Mesendoderm (in vitro differentiated cells): ENCODE data around the gene PAAF1.

Source experiments
- DNase-seq: peaks from one replicate; pipeline ENCODE4 v3.0.0; 2013
- H2AK5ac ChIP-seq: 2 replicates; pipeline ENCODE4 v1.6.1; 2013; ENCODE audit warnings: low read length, inconsistent platforms
- H2BK120ac ChIP-seq: 2 replicates; pipeline ENCODE4 v1.6.1; 2013; ENCODE audit warnings: low read depth, mild to moderate bottlenecking, low read length, moderate library complexity, mixed read lengths
- H2BK15ac ChIP-seq: replicated peaks from 2 replicates; pipeline ENCODE4 v1.6.1; 2013; ENCODE audit warnings: low read depth, mild to moderate bottlenecking, moderate library complexity
- H2BK5ac ChIP-seq: 2 replicates; pipeline ENCODE4 v1.6.1; 2013; ENCODE audit warnings: low read length, inconsistent platforms
- H3K18ac ChIP-seq: 2 replicates; pipeline ENCODE4 v1.6.1; 2013; ENCODE audit warnings: mild to moderate bottlenecking, low read length, mixed read lengths
- H3K23ac ChIP-seq: one replicate; pipeline ENCODE4 v1.6.1; 2013; ENCODE audit warnings: low read length
- H3K27ac ChIP-seq: 2 replicates; pipeline ENCODE4 v1.5.1; 2013; ENCODE audit warnings: low read depth, mild to moderate bottlenecking, inconsistent platforms, low read length, moderate library complexity
- H3K27me3 ChIP-seq: 2 replicates; pipeline ENCODE4 v1.6.1; 2013; ENCODE audit warnings: low read length, control low read depth, mild to moderate bottlenecking, inconsistent platforms; ENCODE audit not compliant: insufficient read depth, poor library complexity
- H3K36me3 ChIP-seq: 2 replicates; pipeline ENCODE4 v1.6.1; 2013; ENCODE audit warnings: low read length, inconsistent platforms; ENCODE audit not compliant: control insufficient read depth, insufficient read depth
- H3K4ac ChIP-seq: one replicate; pipeline ENCODE4 v1.6.1; 2013; ENCODE audit warnings: low read depth, mild to moderate bottlenecking, low read length, moderate library complexity
- H3K4me1 ChIP-seq: 2 replicates; pipeline ENCODE4 v1.6.1; 2013; ENCODE audit warnings: low read depth, low read length, inconsistent platforms; ENCODE audit not compliant: control insufficient read depth
- H3K4me2 ChIP-seq: 2 replicates; pipeline ENCODE4 v1.6.1; 2013; ENCODE audit warnings: low read length
- H3K4me3 ChIP-seq: 2 replicates; pipeline ENCODE4 v1.5.1; 2013; ENCODE audit warnings: mild to moderate bottlenecking, low read length
- H3K56ac ChIP-seq: one replicate; pipeline ENCODE4 v1.6.1; 2013; ENCODE audit warnings: low read length
- H3K79me1 ChIP-seq: 2 replicates; pipeline ENCODE4 v1.6.1; 2013; ENCODE audit warnings: low read length, inconsistent platforms
- H3K79me2 ChIP-seq: 2 replicates; pipeline ENCODE4 v1.6.1; 2013; ENCODE audit warnings: mild to moderate bottlenecking, low read length; ENCODE audit not compliant: control insufficient read depth, insufficient read depth
- H3K9ac ChIP-seq: 2 replicates; pipeline ENCODE4 v1.6.1; 2013; ENCODE audit warnings: low read length, inconsistent platforms
- H4K5ac ChIP-seq: one replicate; pipeline ENCODE4 v1.6.1; 2013; ENCODE audit warnings: low read length
- H4K8ac ChIP-seq: one replicate; pipeline ENCODE4 v1.6.1; 2013; ENCODE audit warnings: low read depth, mild to moderate bottlenecking, control low read depth, low read length, moderate library complexity
- WGBS: extraction: QIAGEN DNeasy Blood & Tissue Kit; methylation state at CpG from one replicate; pipeline ENCODE4 v1.1.7; 2013; ENCODE audit warnings: low lambda C conversion rate, missing lambda C conversion rate; ENCODE audit not compliant: insufficient coverage; ENCODE audit errors: extremely low coverage; 5-methylcytosine and 5-hydroxymethylcytosine counted together

PAAF1 gene

GRCh38 chr11:73888244-73888643, 11.4 kb downstream of the PAAF1 start:
- no peak overlapping the region for H3K18ac ChIP-seq
- no peak overlapping the region for H2BK120ac ChIP-seq
- no peak overlapping the region for H2AK5ac ChIP-seq
- H2BK15ac ChIP-seq: no peak overlapping the region
- no peak overlapping the region for H4K8ac ChIP-seq
- H3K4me1 ChIP-seq: no peaks in the 10 kb centered on the region
- no peak for DNase-seq
- H2BK5ac ChIP-seq: no peak overlapping the region
- WGBS: no CpG with 5 or more reads among the region's 3 CpGs
- no peak overlapping the region for H3K4ac ChIP-seq
- no peak overlapping the region for H3K23ac ChIP-seq
- H3K9ac ChIP-seq: no peak overlapping the region
- H3K56ac ChIP-seq: no peak overlapping the region
- H4K5ac ChIP-seq: no peak overlapping the region
- H3K27ac ChIP-seq: no peak overlapping the region
- H3K79me2 ChIP-seq: no peaks in the 10 kb centered on the region
- no peaks in the 10 kb centered on the region for H3K27me3 ChIP-seq
- H3K4me2 ChIP-seq: no peak overlapping the region
- H3K36me3 ChIP-seq: no peaks in the 10 kb centered on the region
- H3K79me1 ChIP-seq: no peaks in the 10 kb centered on the region
- H3K4me3 ChIP-seq: no peak overlapping the region

- no CpG with 5 or more reads among the region's 1 CpG for WGBS
- no peak overlapping the region for H2AK5ac ChIP-seq
- no peak overlapping the region for H4K5ac ChIP-seq
- no peak overlapping the region for H3K4me3 ChIP-seq
- H4K8ac ChIP-seq: no peak overlapping the region
- H3K23ac ChIP-seq: no peak overlapping the region
- H3K56ac ChIP-seq: no peak overlapping the region
- no peak overlapping the region for H2BK15ac ChIP-seq
- H3K4me2 ChIP-seq: no peak overlapping the region
- no peak overlapping the region for H3K9ac ChIP-seq
- H3K27ac ChIP-seq: no peak overlapping the region
- H3K79me2 ChIP-seq: no peaks in the 10 kb centered on the region
- H2BK5ac ChIP-seq: no peak overlapping the region
- no peak for DNase-seq
- H3K36me3 ChIP-seq: no peaks in the 10 kb centered on the region
- no peak overlapping the region for H3K4ac ChIP-seq
- no peak overlapping the region for H3K18ac ChIP-seq
- H2BK120ac ChIP-seq: no peak overlapping the region
- H3K4me1 ChIP-seq: no peaks in the 10 kb centered on the region
- H3K79me1 ChIP-seq: no peaks in the 10 kb centered on the region
- no peaks in the 10 kb centered on the region for H3K27me3 ChIP-seq
Observed at GRCh38 chr11:73889019-73889418, 12.2 kb downstream of the PAAF1 start.

DNA sequence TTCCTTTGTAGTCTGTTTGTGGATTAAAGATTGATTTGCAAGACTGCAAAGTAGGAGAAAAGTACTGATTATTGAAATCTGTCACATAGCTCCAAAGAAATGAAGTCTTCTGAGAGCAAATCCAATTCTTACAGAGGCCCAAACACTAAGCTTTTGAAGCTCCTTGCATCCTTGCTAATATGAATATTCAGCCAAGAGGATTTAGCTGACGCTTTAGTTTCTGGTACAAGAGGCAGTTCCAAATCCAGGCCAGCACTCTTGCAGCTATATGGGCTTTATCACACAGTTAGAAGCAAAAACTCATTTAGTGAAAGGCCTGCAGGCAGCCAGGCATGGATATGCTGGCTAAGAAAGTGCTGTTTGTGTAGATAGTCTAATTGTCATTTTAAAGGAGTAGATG, 12.7 kb downstream of the PAAF1 start:
- H3K4me2 ChIP-seq: no peak overlapping the region
- no peak overlapping the region for H3K4ac ChIP-seq
- no peak overlapping the region for H3K9ac ChIP-seq
- H4K5ac ChIP-seq: no peak overlapping the region
- WGBS: no CpG with 5 or more reads among the region's 1 CpG
- H2BK120ac ChIP-seq: no peak overlapping the region
- no peak overlapping the region for H2BK5ac ChIP-seq
- no peaks in the 10 kb centered on the region for H3K4me1 ChIP-seq
- no peak overlapping the region for H2AK5ac ChIP-seq
- no peak overlapping the region for H3K18ac ChIP-seq
- no peak overlapping the region for H2BK15ac ChIP-seq
- H3K79me1 ChIP-seq: no peaks in the 10 kb centered on the region
- H3K79me2 ChIP-seq: no peaks in the 10 kb centered on the region
- H3K27me3 ChIP-seq: no peaks in the 10 kb centered on the region
- no peak overlapping the region for H3K4me3 ChIP-seq
- H3K36me3 ChIP-seq: no peaks in the 10 kb centered on the region
- no peak overlapping the region for H3K56ac ChIP-seq
- H4K8ac ChIP-seq: no peak overlapping the region
- H3K23ac ChIP-seq: no peak overlapping the region
- H3K27ac ChIP-seq: no peak overlapping the region
- no peak for DNase-seq

- Histone ChIP-seq H3K27me3 (no peaks in the 10 kb centered on the region), H2BK5ac (no peak overlapping the region), H3K9ac (no peak overlapping the region), H3K79me2 (no peaks in the 10 kb centered on the region), H3K36me3 (no peaks in the 10 kb centered on the region), H3K79me1 (no peaks in the 10 kb centered on the region), H3K18ac (no peak overlapping the region), H3K4me3 (no peak overlapping the region), H3K4ac (no peak overlapping the region), H4K5ac (no peak overlapping the region), H3K23ac (no peak overlapping the region), H3K56ac (no peak overlapping the region), H2AK5ac (no peak overlapping the region), H3K27ac (no peak overlapping the region), H3K4me2 (no peak overlapping the region), H4K8ac (no peak overlapping the region), H2BK120ac (no peak overlapping the region), H3K4me1 (no peaks in the 10 kb centered on the region), H2BK15ac (no peak overlapping the region)
- no peak for DNase-seq
- no CpG with 5 or more reads among the region's 3 CpGs for WGBS
Observed at GRCh38 chr11:73893041-73893440, 16.2 kb downstream of the PAAF1 start.

DNA sequence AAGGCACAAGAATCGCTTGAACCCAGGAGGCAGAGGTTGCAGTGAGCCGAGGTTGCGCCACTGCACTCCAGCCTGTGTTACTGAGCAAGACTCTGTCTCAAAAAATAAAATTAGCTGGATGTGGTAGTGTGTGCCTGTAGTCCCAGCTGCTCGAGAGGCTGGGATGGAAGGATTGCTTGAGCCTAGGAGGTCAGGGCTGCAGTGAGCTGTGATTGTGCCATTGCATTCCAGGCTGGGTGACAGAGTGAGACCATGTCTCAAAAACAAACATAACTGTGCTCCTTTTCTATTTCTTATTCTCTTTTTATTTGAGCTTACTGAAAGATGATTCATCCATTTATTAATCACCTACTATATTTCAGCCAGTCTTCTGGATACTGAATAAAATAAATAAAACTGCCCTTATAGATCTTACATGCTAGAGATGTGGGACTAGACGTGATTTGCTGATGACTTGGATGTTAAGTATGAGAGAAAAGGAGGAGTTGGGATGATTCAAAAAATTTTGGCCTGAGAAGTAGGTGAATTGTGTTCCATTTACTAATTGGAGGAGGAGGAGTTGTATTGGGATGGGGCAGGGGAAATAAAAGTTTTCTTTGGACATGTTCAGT, 18.0 kb downstream of the PAAF1 start:
- Histone ChIP-seq H3K4ac (no peak overlapping the region), H4K5ac (no peak overlapping the region), H3K9ac (no peak overlapping the region), H3K27ac (no peak overlapping the region), H3K56ac (no peak overlapping the region), H3K79me2 (no peaks in the 10 kb centered on the region), H3K4me2 (no peak overlapping the region), H3K4me1 (no peaks in the 10 kb centered on the region), H3K79me1 (no peaks in the 10 kb centered on the region), H3K36me3 (peaks cover 1% of the 10 kb centered on the region), H2BK15ac (no peak overlapping the region), H2AK5ac (no peak overlapping the region), H2BK120ac (no peak overlapping the region), H3K4me3 (no peak overlapping the region), H3K23ac (no peak overlapping the region), H4K8ac (no peak overlapping the region), H3K18ac (no peak overlapping the region), H3K27me3 (no peaks in the 10 kb centered on the region), H2BK5ac (no peak overlapping the region)
- no CpG with 5 or more reads among the region's 5 CpGs for WGBS
- no peak for DNase-seq

DNA sequence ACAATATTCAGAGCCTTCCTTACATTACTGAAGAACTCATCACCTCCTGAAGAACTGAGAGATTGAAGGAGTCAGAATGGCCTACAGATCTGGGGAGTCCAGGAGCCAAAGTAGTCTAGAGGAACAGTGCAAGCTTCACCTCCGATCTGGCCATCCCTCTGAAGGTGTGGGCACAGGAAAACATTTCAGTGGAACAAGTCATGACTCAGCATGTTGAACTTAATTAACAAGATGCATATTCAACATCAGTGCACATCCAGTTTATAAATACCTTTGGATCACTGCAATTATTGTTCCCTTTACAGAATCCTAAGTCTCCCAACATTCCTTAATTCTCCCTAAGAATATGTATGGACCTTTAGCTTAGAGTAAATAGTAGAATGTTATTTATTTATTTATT, 25.5 kb downstream of the PAAF1 start:
- H3K4ac ChIP-seq: no peak overlapping the region
- no peak overlapping the region for H3K9ac ChIP-seq
- H3K4me2 ChIP-seq: no peak overlapping the region
- H3K4me3 ChIP-seq: no peak overlapping the region
- no peaks in the 10 kb centered on the region for H3K79me2 ChIP-seq
- no peak overlapping the region for H2AK5ac ChIP-seq
- no peaks in the 10 kb centered on the region for H3K27me3 ChIP-seq
- no peak for DNase-seq
- H3K18ac ChIP-seq: no peak overlapping the region
- H4K8ac ChIP-seq: no peak overlapping the region
- no peak overlapping the region for H2BK15ac ChIP-seq
- no peak overlapping the region for H3K27ac ChIP-seq
- peaks cover 1% of the 10 kb centered on the region for H3K36me3 ChIP-seq
- no CpG with 5 or more reads among the region's 1 CpG for WGBS
- no peak overlapping the region for H2BK120ac ChIP-seq
- no peak overlapping the region for H3K56ac ChIP-seq
- no peak overlapping the region for H4K5ac ChIP-seq
- H3K79me1 ChIP-seq: no peaks in the 10 kb centered on the region
- no peak overlapping the region for H2BK5ac ChIP-seq
- no peaks in the 10 kb centered on the region for H3K4me1 ChIP-seq
- H3K23ac ChIP-seq: no peak overlapping the region
